Esophagus squamous epithelium (tissue), 4 donors: ENCODE measurements around the gene CNTNAP2.

Experiments used
- CTCF ChIP-seq, 6 experiments: fragments of 450-650 bp in 4 of 6; fragments of 200-600 bp in 2 of 6; sonication (generic) in 2 of 6; IDR thresholded peaks; one replicate each; pipeline ENCODE4 v1.5.1; 2016 to 2019; ENCODE audit warnings: antibody characterized with exemption in 6 of 6, mild to moderate bottlenecking in 4 of 6, moderate library complexity in 4 of 6
- POLR2A ChIP-seq, 4 donors: fragments of 450-650 bp; IDR thresholded peaks; one replicate each; pipeline ENCODE4 v1.6.1; 2017; ENCODE audit warnings: antibody characterized with exemption in 4 of 4, mild to moderate bottlenecking in 4 of 4, moderate library complexity in 3 of 4

- TF ChIP-seq POLR2A (IDR thresholded peaks at IDR 0.05) (no peak), CTCF (IDR thresholded peaks at IDR 0.05) (no peak)
Measured at GRCh38 chr7:146889806-146890555, 773.4 kb downstream of the CNTNAP2 start.
